ENCODE results near the gene NR2F1. TPM values are rescaled to one million over a fixed set of nuclear protein-coding genes. Genes with fewer than 3 reads are reported as not detected.
A peak's percentile ranks its signal among the peaks of the same experiment; 100 is the strongest.

NR2F1 gene
- total and polyA plus RNA-seq, 7 donors: 0.39 to 1.4 (median 1.2) TPM

DNA sequence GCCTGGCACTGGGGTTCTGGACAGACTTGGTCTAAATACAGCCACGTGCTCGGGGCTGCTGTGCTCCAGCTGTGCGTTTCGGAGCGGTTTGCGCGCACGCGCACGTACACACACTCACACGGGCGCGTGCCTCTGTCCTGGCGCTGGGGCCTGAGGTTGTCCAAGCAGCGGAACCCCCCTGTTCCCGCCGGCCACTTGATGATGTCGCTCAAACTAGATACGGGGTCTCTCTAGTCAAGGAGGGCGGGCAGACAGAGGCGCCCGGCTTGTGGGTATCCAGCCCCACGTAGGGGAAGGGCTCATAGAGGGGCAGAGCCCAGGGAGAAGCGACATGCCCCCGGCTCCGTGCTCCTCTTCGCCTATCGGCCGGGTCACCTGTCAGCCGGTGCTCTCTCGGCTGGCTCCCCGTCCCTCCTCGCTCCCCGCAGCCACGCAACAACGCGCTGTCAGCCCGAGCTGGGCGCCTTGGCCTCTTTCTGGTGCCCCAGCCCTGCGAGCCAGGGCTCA is 10.9 kb upstream of the NR2F1 start:
- Histone ChIP-seq H3K27me3 (ENCODE audit: insufficient read depth in 3 of 3, low read length in 2 of 3) (peaks cover 0 to 61% (median 15%) of the 10 kb centered on the region in 3 donors), H3K4me3 (peak overlapping the region; percentile 56), H3K4me1 (no peaks in the 10 kb centered on the region), H3K9me3 (no peaks in the 10 kb centered on the region), H3K27ac (no peak overlapping the region), H3K36me3 (ENCODE audit: insufficient read depth in 1 of 2, low read depth in 1 of 2) (no peaks in the 10 kb centered on the region)
- TF ChIP-seq, protein P1, sequence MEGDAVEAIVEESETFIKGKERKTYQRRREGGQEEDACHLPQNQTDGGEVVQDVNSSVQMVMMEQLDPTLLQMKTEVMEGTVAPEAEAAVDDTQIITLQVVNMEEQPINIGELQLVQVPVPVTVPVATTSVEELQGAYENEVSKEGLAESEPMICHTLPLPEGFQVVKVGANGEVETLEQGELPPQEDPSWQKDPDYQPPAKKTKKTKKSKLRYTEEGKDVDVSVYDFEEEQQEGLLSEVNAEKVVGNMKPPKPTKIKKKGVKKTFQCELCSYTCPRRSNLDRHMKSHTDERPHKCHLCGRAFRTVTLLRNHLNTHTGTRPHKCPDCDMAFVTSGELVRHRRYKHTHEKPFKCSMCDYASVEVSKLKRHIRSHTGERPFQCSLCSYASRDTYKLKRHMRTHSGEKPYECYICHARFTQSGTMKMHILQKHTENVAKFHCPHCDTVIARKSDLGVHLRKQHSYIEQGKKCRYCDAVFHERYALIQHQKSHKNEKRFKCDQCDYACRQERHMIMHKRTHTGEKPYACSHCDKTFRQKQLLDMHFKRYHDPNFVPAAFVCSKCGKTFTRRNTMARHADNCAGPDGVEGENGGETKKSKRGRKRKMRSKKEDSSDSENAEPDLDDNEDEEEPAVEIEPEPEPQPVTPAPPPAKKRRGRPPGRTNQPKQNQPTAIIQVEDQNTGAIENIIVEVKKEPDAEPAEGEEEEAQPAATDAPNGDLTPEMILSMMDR (IDR thresholded peaks at IDR 0.05): no peak
- intact Hi-C loops (cut with DNase I): loop anchor here in 1 of 2 donors (10.0 kb wide), 1 partner anchor 323 kb away; no protein-coding TSS in a partner anchor
- WGBS, 3 donors: 10 to 22% (median 19%) methylated on average over 33 to 40 of the region's 40 CpGs
- DNase-seq: no peak
- ATAC-seq: peak in 3 of 4 donors; percentile 21 to 54 (median 42)

DNA sequence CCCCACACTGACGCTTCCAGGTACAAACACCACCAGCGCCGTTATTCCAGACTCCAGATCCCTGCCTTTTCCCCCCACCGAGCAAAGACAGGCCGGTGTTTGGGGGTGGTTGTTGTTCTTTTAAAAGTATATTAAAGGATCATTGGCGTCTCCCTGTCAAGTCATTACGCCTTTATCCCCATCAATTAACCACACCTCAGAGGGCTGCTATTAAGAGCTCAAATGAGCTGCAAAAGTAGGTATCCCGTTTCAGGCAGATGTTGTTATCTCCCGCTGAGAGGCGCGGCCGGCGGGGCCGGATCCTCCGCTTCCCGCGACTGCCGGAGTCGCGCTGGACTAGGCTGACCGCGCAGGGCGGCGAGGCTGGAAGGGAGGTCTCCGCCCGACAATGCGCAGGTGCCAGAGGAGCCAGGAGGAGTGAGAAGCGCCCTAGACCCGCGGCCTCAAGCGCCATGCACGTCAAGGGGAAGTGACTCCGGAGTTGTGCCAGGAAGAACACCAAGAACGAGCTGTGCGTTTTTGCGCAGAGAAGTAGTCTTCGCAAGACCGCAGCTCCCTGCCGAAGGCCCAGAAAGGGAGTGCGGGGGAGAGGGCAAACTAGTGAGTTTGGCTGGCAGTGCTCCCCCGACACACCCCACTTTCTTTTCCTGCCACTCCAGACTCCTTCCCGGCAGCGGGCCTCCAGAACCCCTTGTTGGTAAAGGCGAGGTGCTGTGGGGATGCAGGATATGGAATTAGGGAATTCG is 10.2 kb upstream of the NR2F1 start:
- intact Hi-C loops (cut with DNase I): loop anchor here in 1 of 2 donors (10.0 kb wide), 1 partner anchor 322 kb away; no protein-coding TSS in a partner anchor
- peak in 1 of 4 donors; percentile 37 for ATAC-seq
- H3K4me1 ChIP-seq: no peaks in the 10 kb centered on the region
- no peaks in the 10 kb centered on the region for H3K36me3 ChIP-seq (ENCODE audit: insufficient read depth in 1 of 2, low read depth in 1 of 2)
- no peak overlapping the region for H3K27ac ChIP-seq
- 28 to 36% (median 29%) methylated on average over 45 of the region's 45 CpGs for WGBS, 3 donors
- H3K4me3 ChIP-seq: peak overlapping the region; percentile 56
- H3K27me3 ChIP-seq (ENCODE audit: insufficient read depth in 3 of 3, low read length in 2 of 3): peaks cover 0 to 66% (median 15%) of the 10 kb centered on the region in 3 donors
- no peaks in the 10 kb centered on the region for H3K9me3 ChIP-seq
- TF ChIP-seq, protein P1 (IDR thresholded peaks at IDR 0.05): no peak
- no peak for DNase-seq

DNA sequence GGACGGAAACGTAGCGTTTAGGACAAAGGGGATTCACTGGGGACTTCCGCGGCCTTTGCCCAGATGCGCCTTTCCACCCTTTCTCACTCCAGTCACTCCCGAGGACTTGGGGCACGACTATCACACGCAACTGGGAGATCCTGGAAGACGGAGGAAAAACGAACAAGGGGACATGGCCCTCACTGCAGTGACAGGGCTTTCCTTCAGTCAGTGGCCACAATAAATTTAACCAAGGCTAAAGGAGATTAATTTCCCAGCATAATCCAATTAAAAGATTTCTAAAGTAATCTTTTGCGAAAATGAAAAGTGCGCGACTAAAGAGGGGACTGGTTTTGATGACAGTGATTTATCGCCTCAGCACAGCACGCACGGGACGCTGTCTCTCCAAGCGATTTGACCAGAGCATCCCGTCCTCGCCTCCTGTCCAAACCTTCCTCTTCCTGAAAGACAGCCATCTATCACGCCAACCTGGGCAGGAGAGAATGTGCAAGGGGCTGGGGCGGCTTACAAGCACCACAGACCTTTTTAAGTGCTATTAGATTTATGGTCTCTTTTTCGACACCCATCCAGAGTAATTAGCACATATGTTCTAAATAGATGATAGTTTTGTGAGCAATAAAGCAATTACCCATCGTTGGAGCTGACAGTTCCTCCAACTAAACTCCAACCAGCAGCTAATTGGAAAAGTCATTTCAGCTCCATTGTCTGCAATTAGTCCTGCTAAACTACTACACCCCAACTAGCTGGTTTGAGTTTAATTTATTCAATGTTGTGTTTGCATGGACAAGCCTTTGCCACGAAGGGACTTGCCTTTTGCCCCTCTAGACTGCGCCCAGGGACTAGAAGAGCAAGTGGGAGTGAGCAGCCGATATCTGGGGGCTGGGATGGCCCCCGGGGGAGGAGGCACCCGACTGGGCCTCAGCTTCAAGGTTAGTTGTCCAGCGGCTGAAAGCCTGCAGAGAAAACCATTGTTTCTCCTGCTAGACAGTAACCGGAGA is 9.4 kb upstream of the NR2F1 start:
- intact Hi-C loops (cut with DNase I): loop anchor here in 1 of 2 donors (10.0 kb wide), 1 partner anchor 321 kb away; no protein-coding TSS in a partner anchor
- ATAC-seq: no peak
- H3K27ac ChIP-seq: no peak overlapping the region
- H3K4me3 ChIP-seq: no peak overlapping the region
- H3K27me3 ChIP-seq (ENCODE audit: insufficient read depth in 3 of 3, low read length in 2 of 3): peaks cover 0 to 73% (median 15%) of the 10 kb centered on the region in 3 donors
- DNase-seq: no peak
- no peaks in the 10 kb centered on the region for H3K36me3 ChIP-seq (ENCODE audit: insufficient read depth in 1 of 2, low read depth in 1 of 2)
- H3K9me3 ChIP-seq: no peaks in the 10 kb centered on the region
- WGBS, 3 donors: 79 to 86% (median 80%) methylated on average over 32 of the region's 32 CpGs
- H3K4me1 ChIP-seq: no peaks in the 10 kb centered on the region
- TF ChIP-seq, protein P1 (IDR thresholded peaks at IDR 0.05): no peak

DNA sequence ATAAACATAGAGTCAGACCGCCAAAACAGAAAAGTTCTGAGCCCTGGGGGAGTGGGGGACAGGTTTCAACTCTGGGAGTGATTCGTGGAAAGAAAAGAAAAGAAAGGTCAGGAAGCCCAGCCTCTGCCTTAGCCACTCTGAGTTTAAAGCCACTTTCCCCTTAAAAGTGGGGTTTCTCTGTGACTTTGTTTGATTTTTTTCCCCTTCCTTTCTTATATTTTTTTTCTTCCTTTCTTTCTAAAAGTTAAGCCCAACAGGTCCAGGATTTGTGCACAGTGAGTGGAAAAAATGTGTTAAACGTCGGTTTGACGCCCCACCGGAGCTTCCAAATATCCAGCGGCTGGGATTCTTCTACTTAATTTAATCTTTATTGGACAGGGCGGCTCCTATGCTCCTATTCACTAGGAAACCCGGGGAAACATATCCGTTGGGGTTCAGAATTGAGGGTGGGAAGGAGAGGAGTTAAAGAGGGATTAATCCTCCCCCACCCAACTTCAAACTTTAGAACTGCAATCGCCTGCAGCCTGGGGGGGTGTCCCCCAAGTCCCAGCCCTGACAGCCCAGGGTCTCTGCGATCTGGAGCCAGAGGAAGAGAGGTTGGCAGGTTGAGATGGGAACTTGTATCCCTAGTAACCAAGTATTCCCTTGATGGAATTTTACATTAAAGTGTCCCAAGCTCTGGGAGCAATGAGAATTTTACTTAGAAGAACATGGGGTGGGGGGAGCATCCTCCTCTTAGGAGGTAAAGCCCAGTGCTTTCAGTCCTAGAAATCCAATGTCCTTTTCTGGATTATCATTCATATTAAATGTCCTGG is 8.3 kb upstream of the NR2F1 start:
- Histone ChIP-seq H3K9me3 (no peaks in the 10 kb centered on the region), H3K27me3 (ENCODE audit: insufficient read depth in 3 of 3, low read length in 2 of 3) (peaks cover 0 to 78% (median 15%) of the 10 kb centered on the region in 3 donors), H3K4me3 (no peak overlapping the region), H3K4me1 (peaks cover 7% of the 10 kb centered on the region), H3K27ac (no peak overlapping the region), H3K36me3 (ENCODE audit: insufficient read depth in 1 of 2, low read depth in 1 of 2) (no peaks in the 10 kb centered on the region)
- 65 to 66% (median 66%) methylated on average over 12 of the region's 12 CpGs for WGBS, 3 donors
- DNase-seq (no peak), ATAC-seq (no peak)
- intact Hi-C loops (cut with DNase I): loop anchor here in 1 of 2 donors (10.0 kb wide), 1 partner anchor 320 kb away; no protein-coding TSS in a partner anchor
- TF ChIP-seq, protein P1 (IDR thresholded peaks at IDR 0.05): no peak

Data from psoas muscle (tissue), 8 donors.